ENCODE measurements around the gene LRP2.

DNA sequence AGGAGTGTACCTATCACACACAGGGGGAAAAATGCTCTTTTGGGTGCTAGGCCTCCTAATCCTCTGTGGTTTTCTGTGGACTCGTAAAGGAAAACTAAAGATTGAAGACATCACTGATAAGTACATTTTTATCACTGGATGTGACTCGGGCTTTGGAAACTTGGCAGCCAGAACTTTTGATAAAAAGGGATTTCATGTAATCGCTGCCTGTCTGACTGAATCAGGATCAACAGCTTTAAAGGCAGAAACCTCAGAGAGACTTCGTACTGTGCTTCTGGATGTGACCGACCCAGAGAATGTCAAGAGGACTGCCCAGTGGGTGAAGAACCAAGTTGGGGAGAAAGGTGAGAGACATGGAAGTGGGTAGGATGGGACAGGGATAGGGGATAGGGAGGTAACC is 280.8 kb downstream of the LRP2 start:
- TF ChIP-seq, protein P1, sequence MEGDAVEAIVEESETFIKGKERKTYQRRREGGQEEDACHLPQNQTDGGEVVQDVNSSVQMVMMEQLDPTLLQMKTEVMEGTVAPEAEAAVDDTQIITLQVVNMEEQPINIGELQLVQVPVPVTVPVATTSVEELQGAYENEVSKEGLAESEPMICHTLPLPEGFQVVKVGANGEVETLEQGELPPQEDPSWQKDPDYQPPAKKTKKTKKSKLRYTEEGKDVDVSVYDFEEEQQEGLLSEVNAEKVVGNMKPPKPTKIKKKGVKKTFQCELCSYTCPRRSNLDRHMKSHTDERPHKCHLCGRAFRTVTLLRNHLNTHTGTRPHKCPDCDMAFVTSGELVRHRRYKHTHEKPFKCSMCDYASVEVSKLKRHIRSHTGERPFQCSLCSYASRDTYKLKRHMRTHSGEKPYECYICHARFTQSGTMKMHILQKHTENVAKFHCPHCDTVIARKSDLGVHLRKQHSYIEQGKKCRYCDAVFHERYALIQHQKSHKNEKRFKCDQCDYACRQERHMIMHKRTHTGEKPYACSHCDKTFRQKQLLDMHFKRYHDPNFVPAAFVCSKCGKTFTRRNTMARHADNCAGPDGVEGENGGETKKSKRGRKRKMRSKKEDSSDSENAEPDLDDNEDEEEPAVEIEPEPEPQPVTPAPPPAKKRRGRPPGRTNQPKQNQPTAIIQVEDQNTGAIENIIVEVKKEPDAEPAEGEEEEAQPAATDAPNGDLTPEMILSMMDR (IDR thresholded peaks at IDR 0.05), result no peak
- TF ChIP-seq POLR2A (IDR thresholded peaks at IDR 0.05) (no peak), EP300 (IDR thresholded peaks at IDR 0.05) (no peak)
